ENCODE measurements around the gene FCHO1. TPM values are rescaled to one million over a fixed set of nuclear protein-coding genes. Genes with fewer than 3 reads are reported as not detected.

FCHO1 gene
- total RNA-seq, 4 donors from 2014 or later, result 1.4 to 9.9 (median 3.0) TPM

GRCh38 chr19:17803264-17803896 lies 52.1 kb downstream of the FCHO1 start:
- Histone ChIP-seq H3K27ac (no peak overlapping the region), H3K4me1 (no peaks in the 10 kb centered on the region), H3K36me3 (no peaks in the 10 kb centered on the region), H3K4me3 (no peak overlapping the region), H3K27me3 (peaks cover 0 to 17% of the 10 kb centered on the region in 2 donors), H3K9me3 (no peaks in the 10 kb centered on the region)
- 59 to 72% methylated on average over 14 of the region's 14 CpGs for WGBS, 2 donors
- TF ChIP-seq EP300 (IDR thresholded peaks at IDR 0.05), result no peak
- TF ChIP-seq CTCF (IDR thresholded peaks at IDR 0.05), result no peak
- TF ChIP-seq POLR2A (IDR thresholded peaks at IDR 0.05), result no peak
- DNase-seq (ENCODE audit: low spot score in 2 of 2), result peak in 1 of 2 donors; percentile 9

GRCh38 chr19:17805427-17805826 lies 54.1 kb downstream of the FCHO1 start:
- DNase-seq (ENCODE audit: low spot score in 2 of 2), result no peak
- H3K36me3 ChIP-seq, result no peaks in the 10 kb centered on the region
- H3K9me3 ChIP-seq, result no peaks in the 10 kb centered on the region
- H3K27ac ChIP-seq, result no peak overlapping the region
- H3K27me3 ChIP-seq, result peaks cover 0 to 5% of the 10 kb centered on the region in 2 donors
- TF ChIP-seq CTCF (IDR thresholded peaks at IDR 0.05) (no peak), POLR2A (IDR thresholded peaks at IDR 0.05) (no peak), EP300 (IDR thresholded peaks at IDR 0.05) (no peak)
- H3K4me1 ChIP-seq, result no peaks in the 10 kb centered on the region
- WGBS, 2 donors, result 81 to 88% methylated on average over 4 of the region's 4 CpGs
- H3K4me3 ChIP-seq, result no peak overlapping the region

- no peak overlapping the region for H3K4me3 ChIP-seq
- no peaks in the 10 kb centered on the region for H3K36me3 ChIP-seq
- no peak overlapping the region for H3K27ac ChIP-seq
- DNase-seq (ENCODE audit: low spot score in 2 of 2), result no peak
- 75 to 81% methylated on average over 3 of the region's 3 CpGs for WGBS, 2 donors
- peaks cover 0 to 4% of the 10 kb centered on the region in 2 donors for H3K27me3 ChIP-seq
- TF ChIP-seq POLR2A (IDR thresholded peaks at IDR 0.05) (no peak), CTCF (IDR thresholded peaks at IDR 0.05) (no peak), EP300 (IDR thresholded peaks at IDR 0.05) (no peak)
- peaks cover 0 to 15% (median 0%) of the 10 kb centered on the region in 4 donors for H3K9me3 ChIP-seq
- no peaks in the 10 kb centered on the region for H3K4me1 ChIP-seq
Measured at GRCh38 chr19:17806945-17807344, 55.7 kb downstream of the FCHO1 start.

- no peaks in the 10 kb centered on the region for H3K36me3 ChIP-seq
- no peaks in the 10 kb centered on the region for H3K4me1 ChIP-seq
- DNase-seq (ENCODE audit: low spot score in 2 of 2), result no peak
- H3K27ac ChIP-seq, result no peak overlapping the region
- peaks cover 0 to 15% (median 0%) of the 10 kb centered on the region in 4 donors for H3K9me3 ChIP-seq
- no peak overlapping the region for H3K4me3 ChIP-seq
- TF ChIP-seq EP300 (IDR thresholded peaks at IDR 0.05) (no peak), POLR2A (IDR thresholded peaks at IDR 0.05) (no peak), CTCF (IDR thresholded peaks at IDR 0.05) (no peak)
- H3K27me3 ChIP-seq, result no peaks in the 10 kb centered on the region
- 70 to 71% methylated on average over 25 to 35 of the region's 38 CpGs for WGBS, 2 donors
Measured at GRCh38 chr19:17807731-17808316, 56.5 kb downstream of the FCHO1 start.

GRCh38 chr19:17811103-17811502 lies 59.8 kb downstream of the FCHO1 start:
- no peak for DNase-seq (ENCODE audit: low spot score in 2 of 2)
- Histone ChIP-seq H3K27ac (no peak overlapping the region), H3K4me1 (no peaks in the 10 kb centered on the region), H3K27me3 (peaks cover 0 to 5% of the 10 kb centered on the region in 2 donors), H3K4me3 (no peak overlapping the region), H3K36me3 (no peaks in the 10 kb centered on the region), H3K9me3 (peaks cover 0 to 22% (median 0%) of the 10 kb centered on the region in 4 donors)
- 94 to 98% methylated on average over 2 of the region's 2 CpGs for WGBS, 2 donors
- TF ChIP-seq POLR2A (IDR thresholded peaks at IDR 0.05), result no peak
- no peak for TF ChIP-seq EP300 (IDR thresholded peaks at IDR 0.05)
- no peak for TF ChIP-seq CTCF (IDR thresholded peaks at IDR 0.05)

Data from tibial nerve (tissue), 4 donors.